ENCODE results near the gene HOXC6.

Gene HOXC6

DNA sequence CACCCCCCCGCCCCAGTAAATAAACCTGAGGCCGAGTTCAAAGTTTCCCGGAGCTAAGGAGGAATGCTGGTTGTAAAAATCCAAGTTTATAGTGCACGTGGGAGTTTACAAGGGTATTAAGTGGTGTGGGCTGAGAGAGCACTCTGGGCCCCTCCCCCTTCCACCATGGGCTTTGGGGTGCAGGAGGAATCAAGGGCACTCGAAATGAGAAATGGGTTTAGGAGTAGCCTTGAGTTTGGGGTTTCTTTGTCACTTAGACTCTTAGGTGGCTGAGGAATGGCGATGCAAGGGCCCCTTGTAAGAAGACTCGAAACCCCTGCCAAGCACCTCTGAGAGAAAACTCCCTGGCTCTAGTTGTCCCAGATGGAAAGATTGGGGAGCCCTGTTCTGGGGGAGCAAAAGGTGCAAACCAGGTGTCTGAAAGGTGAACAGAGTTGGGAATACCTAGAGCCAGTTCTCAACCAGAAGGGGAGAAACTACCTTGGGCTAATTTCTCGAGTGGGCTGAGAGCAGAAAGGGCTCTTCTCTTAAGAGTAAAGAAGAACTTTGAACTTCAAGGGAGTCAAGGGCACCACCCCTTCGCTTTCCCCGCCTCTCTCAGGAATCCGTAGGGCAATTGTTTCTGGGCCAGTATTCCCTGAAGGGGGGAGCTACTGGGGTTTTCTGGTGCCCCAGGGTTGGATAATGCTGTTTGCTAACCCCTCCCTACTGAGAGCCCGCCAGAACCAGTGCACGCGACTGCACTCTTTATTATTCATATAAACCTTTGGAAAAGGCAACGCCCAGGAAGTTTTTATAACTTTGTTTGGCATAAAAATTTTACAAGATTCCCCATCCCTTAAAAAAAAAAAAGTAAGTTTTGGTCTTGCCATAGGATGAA is 49.5 kb upstream of the HOXC6 start (continued):
- TF ChIP-seq ZNF623 (tag by site-specific recombination; IDR thresholded peaks at IDR 0.05) (0 out of 2 replicates have a peak, but pooled peaks have one; percentile 20), ZNF19 (tag by site-specific recombination; IDR thresholded peaks at IDR 0.05; ENCODE audit: low read depth) (no peak), ZFP37 (tag by site-specific recombination; IDR thresholded peaks at IDR 0.05) (no peak), SP3 (tag by site-specific recombination; IDR thresholded peaks at IDR 0.05) (no peak; the same call in 1 of the 2 replicates), KLF1 (tag by site-specific recombination; IDR thresholded peaks at IDR 0.05) (peak; percentile 94), ZEB2 (tag by site-specific recombination; IDR thresholded peaks at IDR 0.05) (peak; percentile 42; the same call in 1 of the 2 replicates), ZNF596 (tag by site-specific recombination; IDR thresholded peaks at IDR 0.05) (peak; percentile 16; the same call in 1 of the 2 replicates), ZNF48 (tag by site-specific recombination; IDR thresholded peaks at IDR 0.05) (no peak), ZNF449 (tag by site-specific recombination; IDR thresholded peaks at IDR 0.05) (peak; percentile 53; the same call in 1 of the 2 replicates), EGR2 (tag by site-specific recombination; IDR thresholded peaks at IDR 0.05; ENCODE audit: low read depth) (peak; percentile 82; the same call in 1 of the 2 replicates)
- TF ChIP-seq, protein P1, sequence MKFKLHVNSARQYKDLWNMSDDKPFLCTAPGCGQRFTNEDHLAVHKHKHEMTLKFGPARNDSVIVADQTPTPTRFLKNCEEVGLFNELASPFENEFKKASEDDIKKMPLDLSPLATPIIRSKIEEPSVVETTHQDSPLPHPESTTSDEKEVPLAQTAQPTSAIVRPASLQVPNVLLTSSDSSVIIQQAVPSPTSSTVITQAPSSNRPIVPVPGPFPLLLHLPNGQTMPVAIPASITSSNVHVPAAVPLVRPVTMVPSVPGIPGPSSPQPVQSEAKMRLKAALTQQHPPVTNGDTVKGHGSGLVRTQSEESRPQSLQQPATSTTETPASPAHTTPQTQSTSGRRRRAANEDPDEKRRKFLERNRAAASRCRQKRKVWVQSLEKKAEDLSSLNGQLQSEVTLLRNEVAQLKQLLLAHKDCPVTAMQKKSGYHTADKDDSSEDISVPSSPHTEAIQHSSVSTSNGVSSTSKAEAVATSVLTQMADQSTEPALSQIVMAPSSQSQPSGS (tag by site-specific recombination; IDR thresholded peaks at IDR 0.05; ENCODE audit: low read depth) = no peak

- H3K4me3 ChIP-seq (ENCODE audit: low read depth, low read length) = no peak overlapping the region
- POLR2A ChIA-PET = interaction anchor here (0.8 kb wide), 1 partner anchor 158 kb away, joined by 3 read pairs; no protein-coding TSS in a partner anchor
- no peaks in the 10 kb centered on the region for H3K36me3 ChIP-seq (ENCODE audit: control insufficient read depth in 2 of 2, insufficient read depth in 1 of 2, low read length in 2 of 2)
- CTCF ChIA-PET = interaction anchor here (0.8 to 1.4 kb wide), 2 partner anchors 28 to 235 kb away, joined by 3 read pairs; partner anchors contain the start of gene HOXC8
- H3K27ac ChIP-seq (ENCODE audit: extremely low read depth, low read depth, low read length) = peak overlapping the region; percentile 91; the same call in 1 of the 2 replicates
- peaks cover 34% of the 10 kb centered on the region for H3K4me1 ChIP-seq (ENCODE audit: control insufficient read depth, insufficient read depth, low read length)
- no peaks in the 10 kb centered on the region for H3K9me3 ChIP-seq (ENCODE audit: control insufficient read depth, insufficient read depth, low read depth, low read length)
- TF ChIP-seq ZNF830 (tag by site-specific recombination; IDR thresholded peaks at IDR 0.05; ENCODE audit: low read depth) = no peak
- peak; percentile 61; the same call in 1 of the 2 replicates for TF ChIP-seq ZBTB17 (tag by site-specific recombination; IDR thresholded peaks at IDR 0.05)
- no peak for TF ChIP-seq TCF7L2 (IDR thresholded peaks at IDR 0.05; ENCODE audit: borderline replicate concordance, low read depth, low read length)
- TF ChIP-seq PRDM1 (tag by site-specific recombination; IDR thresholded peaks at IDR 0.05) = peak; percentile 96
- TF ChIP-seq KLF8 (tag by site-specific recombination; IDR thresholded peaks at IDR 0.05) = 0 out of 2 replicates have a peak, but pooled peaks have one; percentile 14
- TF ChIP-seq WT1 (tag by site-specific recombination; IDR thresholded peaks at IDR 0.05) = peak; percentile 10; the same call in 1 of the 2 replicates
- TF ChIP-seq IKZF3 (tag by site-specific recombination; IDR thresholded peaks at IDR 0.05) = 0 out of 2 replicates have a peak, but pooled peaks have one; percentile 69
- no peak for TF ChIP-seq ZBTB7A (tag by site-specific recombination; IDR thresholded peaks at IDR 0.05; ENCODE audit: low read depth)
- TF ChIP-seq, protein P2, sequence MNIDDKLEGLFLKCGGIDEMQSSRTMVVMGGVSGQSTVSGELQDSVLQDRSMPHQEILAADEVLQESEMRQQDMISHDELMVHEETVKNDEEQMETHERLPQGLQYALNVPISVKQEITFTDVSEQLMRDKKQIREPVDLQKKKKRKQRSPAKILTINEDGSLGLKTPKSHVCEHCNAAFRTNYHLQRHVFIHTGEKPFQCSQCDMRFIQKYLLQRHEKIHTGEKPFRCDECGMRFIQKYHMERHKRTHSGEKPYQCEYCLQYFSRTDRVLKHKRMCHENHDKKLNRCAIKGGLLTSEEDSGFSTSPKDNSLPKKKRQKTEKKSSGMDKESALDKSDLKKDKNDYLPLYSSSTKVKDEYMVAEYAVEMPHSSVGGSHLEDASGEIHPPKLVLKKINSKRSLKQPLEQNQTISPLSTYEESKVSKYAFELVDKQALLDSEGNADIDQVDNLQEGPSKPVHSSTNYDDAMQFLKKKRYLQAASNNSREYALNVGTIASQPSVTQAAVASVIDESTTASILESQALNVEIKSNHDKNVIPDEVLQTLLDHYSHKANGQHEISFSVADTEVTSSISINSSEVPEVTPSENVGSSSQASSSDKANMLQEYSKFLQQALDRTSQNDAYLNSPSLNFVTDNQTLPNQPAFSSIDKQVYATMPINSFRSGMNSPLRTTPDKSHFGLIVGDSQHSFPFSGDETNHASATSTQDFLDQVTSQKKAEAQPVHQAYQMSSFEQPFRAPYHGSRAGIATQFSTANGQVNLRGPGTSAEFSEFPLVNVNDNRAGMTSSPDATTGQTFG (tag by site-specific recombination; IDR thresholded peaks at IDR 0.05; ENCODE audit: borderline replicate concordance) = no peak
- no peak for TF ChIP-seq ZNF248 (tag by site-specific recombination; IDR thresholded peaks at IDR 0.05)
- TF ChIP-seq ZBTB8A (tag by site-specific recombination; IDR thresholded peaks at IDR 0.05) = peak; percentile 13
- TF ChIP-seq SP2 (tag by site-specific recombination; IDR thresholded peaks at IDR 0.05) = 0 out of 2 replicates have a peak, but pooled peaks have one; percentile 22
- peak; percentile 93 for TF ChIP-seq ZNF366 (tag by site-specific recombination; conservative IDR thresholded peaks at IDR 0.05)
- no peak for TF ChIP-seq ZNF341 (tag by site-specific recombination; IDR thresholded peaks at IDR 0.05; ENCODE audit: low read depth)
- TF ChIP-seq ZNF670 (tag by site-specific recombination; IDR thresholded peaks at IDR 0.05; ENCODE audit: low read depth) = no peak
- peak; percentile 49; the same call in 1 of the 2 replicates for TF ChIP-seq EGR2 (tag by site-specific recombination; IDR thresholded peaks at IDR 0.05; ENCODE audit: low read depth)
- peak; percentile 89 for TF ChIP-seq ZNF10 (tag by site-specific recombination; IDR thresholded peaks at IDR 0.05)
- TF ChIP-seq ZNF239 (tag by site-specific recombination; IDR thresholded peaks at IDR 0.05) = no peak
- no peak for TF ChIP-seq OSR2 (tag by site-specific recombination; IDR thresholded peaks at IDR 0.05)
- TF ChIP-seq ZNF677 (tag by site-specific recombination; IDR thresholded peaks at IDR 0.05) = no peak
- peak; percentile 62 for TF ChIP-seq ZFHX2 (tag by site-specific recombination; conservative IDR thresholded peaks at IDR 0.05)
These were observed 48.0 kb upstream of the HOXC6 start for GRCh38 chr12:53980104-53980801.
